GOT3 (cell line): ENCODE measurements around the gene SOX21.
"Not testable (repeated sequence)": the region's sequence is repeated elsewhere in the genome, so short reads cannot be mapped to it uniquely, and the experiment has no call there.

Source experiments
- DNase-seq: peaks from one replicate; lab custom pipeline; 2025; ENCODE audit warnings: mixed read lengths; lab: John Stamatoyannopoulos, UW

SOX21 gene

GRCh38 chr13:94712287-94712811, at the start of gene SOX21:
Gene SOX21, minus strand, starts transcription at chr13:94712545. Its CDS starts 496 bp downstream, at chr13:94712049.
- DNase-seq, result no peak

GRCh38 chr13:94761407-94761806, 49.1 kb upstream of the SOX21 start:
- no peak for DNase-seq

GRCh38 chr13:94759120-94759728, 46.9 kb upstream of the SOX21 start:
- DNase-seq, result no peak

- no peak for DNase-seq
Measured at GRCh38 chr13:94758436-94758960, 46.2 kb upstream of the SOX21 start.

GRCh38 chr13:94753327-94753726, 41.0 kb upstream of the SOX21 start:
- no peak for DNase-seq

GRCh38 chr13:94749162-94749561, 36.8 kb upstream of the SOX21 start:
- no peak for DNase-seq

- no peak for DNase-seq
Measured at GRCh38 chr13:94739235-94739634, 26.9 kb upstream of the SOX21 start.

- DNase-seq, result no peak
Measured at GRCh38 chr13:94731028-94731427, 18.7 kb upstream of the SOX21 start.

GRCh38 chr13:94729941-94730340, 17.6 kb upstream of the SOX21 start:
- DNase-seq, result not testable (repeated sequence)

GRCh38 chr13:94726425-94726824, 14.1 kb upstream of the SOX21 start:
- no peak for DNase-seq

- DNase-seq, result no peak
Measured at GRCh38 chr13:94722609-94723345, 10.4 kb upstream of the SOX21 start.

GRCh38 chr13:94718697-94719096, 6.4 kb upstream of the SOX21 start:
- not testable (repeated sequence) for DNase-seq

GRCh38 chr13:94717916-94718315, 5.6 kb upstream of the SOX21 start:
- no peak for DNase-seq

- no peak for DNase-seq
Measured at GRCh38 chr13:94716016-94716415, 3.7 kb upstream of the SOX21 start.

- no peak for DNase-seq
Measured at GRCh38 chr13:94713561-94714182, 1.3 kb upstream of the SOX21 start.

- DNase-seq, result peak; percentile 97
Measured at GRCh38 chr13:94712812-94713560, 641 bp upstream of the SOX21 start.

GRCh38 chr13:94711561-94712286, 621 bp downstream of the SOX21 start:
- peak; percentile 99 for DNase-seq

- DNase-seq, result no peak
Measured at GRCh38 chr13:94710881-94711560, 1.3 kb downstream of the SOX21 start.

GRCh38 chr13:94710065-94710781, 2.1 kb downstream of the SOX21 start:
- no peak for DNase-seq
